Transverse colon (tissue), 4 donors: Measurements from ENCODE around the gene TPCN2. TPM values are rescaled to one million over a fixed set of nuclear protein-coding genes. Genes with fewer than 3 reads are reported as not detected.

Experiments
- DNase-seq: peaks from one replicate; pipeline ENCODE4 v3.0.0-alpha.2; 2019
- H3K27ac ChIP-seq, 4 donors: fragments of 200-600 bp; sonication (generic); 2 replicates each; pipeline ENCODE4 v1.5.1; 2016 to 2018; ENCODE audit warnings: inconsistent platforms in 4 of 4
- H3K27me3 ChIP-seq: fragments of 200-600 bp; sonication (generic); 2 replicates; pipeline ENCODE4 v1.5.1; 2017; ENCODE audit warnings: inconsistent platforms
- H3K36me3 ChIP-seq, 4 donors: fragments of 200-600 bp; sonication (generic); 2 replicates each; pipeline ENCODE4 v1.5.1; 2017 to 2019; ENCODE audit warnings: inconsistent platforms in 4 of 4
- H3K4me1 ChIP-seq, 4 donors: fragments of 200-600 bp; sonication (generic); 2 replicates each; pipeline ENCODE4 v1.5.1; 2017 to 2020; ENCODE audit warnings: inconsistent platforms in 4 of 4
- H3K4me3 ChIP-seq, 4 donors: fragments of 200-600 bp; sonication (generic); 1 replicate in 1 of 4; 2 replicates in 3 of 4; pipeline versions ENCODE4 v1.5.1 to v1.6.1; 2017 to 2019; ENCODE audit warnings: inconsistent platforms in 4 of 4
- H3K9me3 ChIP-seq, 2 donors: fragments of 200-600 bp; sonication (generic); 2 replicates each; pipeline ENCODE4 v1.5.1; 2017 to 2019; ENCODE audit warnings: inconsistent platforms in 2 of 2
- CTCF ChIP-seq, 5 experiments: fragments of 200-600 bp in 3 of 5; fragments of 450-650 bp in 2 of 5; sonication (generic) in 3 of 5; IDR thresholded peaks; 1 replicate in 2 of 5; 2 replicates in 3 of 5; pipeline ENCODE4 v1.5.1; 2016 to 2017; ENCODE audit warnings: antibody characterized with exemption in 5 of 5, inconsistent platforms in 3 of 5, mild to moderate bottlenecking in 2 of 5, moderate library complexity in 1 of 5
- EP300 ChIP-seq: sonication (generic); formaldehyde crosslinking; IDR thresholded peaks from one replicate; pipeline ENCODE4 v1.6.1; 2017; ENCODE audit warnings: antibody characterized with exemption, low read depth
- POLR2A ChIP-seq: fragments of 450-650 bp; IDR thresholded peaks from one replicate; pipeline ENCODE4 v1.6.1; 2016; ENCODE audit warnings: antibody characterized with exemption, mild to moderate bottlenecking, moderate library complexity
- POLR2AphosphoS5 ChIP-seq, 3 donors: sonication (generic); formaldehyde crosslinking; IDR thresholded peaks; one replicate each; pipeline ENCODE4 v1.6.1; 2016; ENCODE audit warnings: antibody characterized with exemption in 3 of 3
- WGBS, 2 donors: methylation state at CpG; one replicate each; pipeline ENCODE4 v1.1.5; 2018; ENCODE audit warnings: low coverage in 1 of 2; 5-methylcytosine and 5-hydroxymethylcytosine counted together
- in situ Hi-C, 4 donors: fragments of 200-750 bp; cut with MboI; loops; one replicate each; pipeline versions ENCODE4 v1.15.0 to v1.15.1; 2017; ENCODE audit warnings: low sequenced_read_pairs in 3 of 4, low pct_ligation_motif_present in 1 of 4, low pct_unique_long_range_greater_than_20kb in 1 of 4
- intact Hi-C: fragments of 100-400 bp; cut with DNase I; formaldehyde crosslinking; loops from one replicate; pipeline ENCODE4 v1.15.1; 2023; ENCODE audit warnings: low total_unique reads
- total RNA-seq, 4 donors: library from RNA; depleted of rRNA; stranded (reverse); fragments of >200 nt; gene quantifications; one replicate each; pipeline ENCODE4 v1.1.0, GENCODE V29; 2016

The TPCN2 gene
- total RNA-seq, 4 donors from 2014 or later: 16.8 to 25.4 (median 20.7) TPM

DNA sequence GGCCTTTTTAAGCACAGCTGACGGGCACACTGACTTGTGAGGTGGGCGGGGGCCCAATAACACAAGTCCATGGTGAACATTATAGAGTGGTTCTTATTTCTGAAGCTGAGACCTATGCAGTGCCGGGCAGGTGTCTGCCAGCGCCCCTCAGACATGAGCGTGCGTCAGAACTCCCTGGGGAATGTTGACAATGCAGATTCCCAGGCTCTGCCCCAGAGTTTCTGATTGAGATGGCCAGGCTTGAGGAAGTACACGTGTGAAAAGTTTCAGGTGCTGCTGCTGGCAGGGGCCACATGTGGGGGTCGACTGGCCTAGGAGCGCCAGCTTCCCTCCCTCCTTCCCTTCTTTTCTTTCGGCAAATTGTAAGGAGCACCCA is 46.2 kb downstream of the TPCN2 start:
- H3K36me3 ChIP-seq: no peaks in the 10 kb centered on the region
- no peak for DNase-seq
- no peak overlapping the region for H3K4me3 ChIP-seq
- in situ Hi-C loops (no loop called here), intact Hi-C loops (no loop called here)
- no peaks in the 10 kb centered on the region for H3K27me3 ChIP-seq
- no peak for TF ChIP-seq POLR2A
- no peak for TF ChIP-seq CTCF (IDR thresholded peaks at IDR 0.05)
- TF ChIP-seq EP300: no peak
- TF ChIP-seq POLR2AphosphoS5 (IDR thresholded peaks at IDR 0.05): no peak
- H3K4me1 ChIP-seq: no peaks in the 10 kb centered on the region
- no peaks in the 10 kb centered on the region for H3K9me3 ChIP-seq
- no peak overlapping the region for H3K27ac ChIP-seq
- 76% methylated on average over 10 of the region's 10 CpGs; no CpG with 5 or more reads in 1 of the 2 donors for WGBS, 2 donors

DNA sequence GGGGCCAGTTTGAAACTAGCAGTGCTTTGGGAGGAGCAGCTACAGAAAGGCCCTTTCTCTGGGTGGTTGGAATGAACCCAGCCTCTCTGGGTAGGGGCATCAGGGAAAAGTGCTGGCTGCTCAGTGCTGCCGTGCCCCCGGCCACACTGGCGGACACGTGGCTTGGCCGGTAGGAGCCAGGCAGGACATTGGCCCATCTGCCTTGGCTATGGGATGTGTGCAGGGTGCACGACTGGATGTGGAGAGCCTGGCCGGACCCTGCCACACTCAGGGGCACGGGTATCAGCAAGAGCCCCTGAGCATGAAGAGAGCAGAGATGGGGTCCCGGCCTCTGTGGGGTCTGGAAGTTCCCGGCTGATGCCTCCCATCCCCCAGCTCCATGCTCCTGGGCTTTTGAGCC is 46.6 kb downstream of the TPCN2 start:
- in situ Hi-C loops: no loop called here
- intact Hi-C loops: no loop called here
- no peak overlapping the region for H3K27ac ChIP-seq
- TF ChIP-seq EP300 (no peak), POLR2AphosphoS5 (IDR thresholded peaks at IDR 0.05) (no peak), POLR2A (no peak), CTCF (IDR thresholded peaks at IDR 0.05) (no peak)
- 83% methylated on average over 8 of the region's 10 CpGs; no CpG with 5 or more reads in 1 of the 2 donors for WGBS, 2 donors
- no peak for DNase-seq
- H3K4me3 ChIP-seq: no peak overlapping the region
- H3K36me3 ChIP-seq: no peaks in the 10 kb centered on the region
- no peaks in the 10 kb centered on the region for H3K9me3 ChIP-seq
- no peaks in the 10 kb centered on the region for H3K4me1 ChIP-seq
- H3K27me3 ChIP-seq: no peaks in the 10 kb centered on the region

- WGBS, 2 donors: 78% methylated on average over 10 of the region's 13 CpGs; no CpG with 5 or more reads in 1 of the 2 donors
- intact Hi-C loops: no loop called here
- in situ Hi-C loops: no loop called here
- H3K4me1 ChIP-seq: peaks cover 0 to 2% (median 0%) of the 10 kb centered on the region in 4 donors
- no peaks in the 10 kb centered on the region for H3K27me3 ChIP-seq
- H3K27ac ChIP-seq: no peak overlapping the region
- no peaks in the 10 kb centered on the region for H3K9me3 ChIP-seq
- TF ChIP-seq CTCF (IDR thresholded peaks at IDR 0.05) (no peak), EP300 (no peak), POLR2AphosphoS5 (IDR thresholded peaks at IDR 0.05) (no peak)
- DNase-seq: no peak
- H3K36me3 ChIP-seq: no peaks in the 10 kb centered on the region
- no peak overlapping the region for H3K4me3 ChIP-seq
These were observed 47.7 kb downstream of the TPCN2 start for GRCh38 chr11:69096473-69096872.

DNA sequence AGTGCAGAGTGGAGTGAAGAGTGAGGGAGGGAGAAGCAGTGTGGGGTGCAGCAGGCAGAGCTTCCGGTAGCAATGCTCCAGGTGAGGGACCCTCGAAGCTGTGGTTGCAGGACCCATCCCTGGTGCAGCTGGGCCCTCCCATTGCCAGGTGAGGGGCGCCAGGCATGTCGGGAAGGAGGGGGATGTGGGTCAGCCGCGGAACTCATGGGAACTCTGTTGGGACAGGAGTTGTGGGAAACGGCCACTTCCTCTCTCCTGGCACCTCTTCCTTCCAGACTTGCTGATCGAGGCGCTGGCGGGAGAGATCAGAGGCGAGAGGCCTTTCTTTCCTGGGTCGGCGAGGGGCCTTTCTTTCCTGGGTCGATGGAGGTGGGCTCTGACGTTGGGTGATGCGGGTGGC is 48.5 kb downstream of the TPCN2 start:
- no peaks in the 10 kb centered on the region for H3K27me3 ChIP-seq
- TF ChIP-seq POLR2A (no peak), POLR2AphosphoS5 (IDR thresholded peaks at IDR 0.05) (no peak), CTCF (IDR thresholded peaks at IDR 0.05) (no peak), EP300 (no peak)
- intact Hi-C loops (no loop called here), in situ Hi-C loops (no loop called here)
- peaks cover 0 to 4% (median 0%) of the 10 kb centered on the region in 4 donors for H3K4me1 ChIP-seq
- no peaks in the 10 kb centered on the region for H3K9me3 ChIP-seq
- DNase-seq: no peak
- H3K36me3 ChIP-seq: no peaks in the 10 kb centered on the region
- H3K4me3 ChIP-seq: no peak overlapping the region
- H3K27ac ChIP-seq: no peak overlapping the region
- 58% methylated on average over 10 of the region's 16 CpGs; no CpG with 5 or more reads in 1 of the 2 donors for WGBS, 2 donors
